A673 (cell line): ENCODE results near the gene TP53BP2.

Source experiments
- EZH2 ChIP-seq: fragments of 200-600 bp; sonication (generic); IDR thresholded peaks from 2 replicates; pipeline ENCODE4 v1.6.1; 2017; ENCODE audit warnings: borderline replicate concordance, low read depth, mild to moderate bottlenecking, mixed read lengths, antibody characterized with exemption, low read length; ENCODE audit not compliant: poor library complexity, severe bottlenecking
- TF ChIP-seq, protein P1 (sequence below): fragments of 300-800, 200-600 bp; sonication (generic); conservative IDR thresholded peaks from 2 replicates; pipeline ENCODE4 v1.5.1; 2017; ENCODE audit warnings: low read depth, mild to moderate bottlenecking, antibody characterized with exemption, low read length, moderate library complexity, mixed read lengths

GRCh38 chr1:223785808-223786207, 59.9 kb downstream of the TP53BP2 start:
- TF ChIP-seq, protein P1, sequence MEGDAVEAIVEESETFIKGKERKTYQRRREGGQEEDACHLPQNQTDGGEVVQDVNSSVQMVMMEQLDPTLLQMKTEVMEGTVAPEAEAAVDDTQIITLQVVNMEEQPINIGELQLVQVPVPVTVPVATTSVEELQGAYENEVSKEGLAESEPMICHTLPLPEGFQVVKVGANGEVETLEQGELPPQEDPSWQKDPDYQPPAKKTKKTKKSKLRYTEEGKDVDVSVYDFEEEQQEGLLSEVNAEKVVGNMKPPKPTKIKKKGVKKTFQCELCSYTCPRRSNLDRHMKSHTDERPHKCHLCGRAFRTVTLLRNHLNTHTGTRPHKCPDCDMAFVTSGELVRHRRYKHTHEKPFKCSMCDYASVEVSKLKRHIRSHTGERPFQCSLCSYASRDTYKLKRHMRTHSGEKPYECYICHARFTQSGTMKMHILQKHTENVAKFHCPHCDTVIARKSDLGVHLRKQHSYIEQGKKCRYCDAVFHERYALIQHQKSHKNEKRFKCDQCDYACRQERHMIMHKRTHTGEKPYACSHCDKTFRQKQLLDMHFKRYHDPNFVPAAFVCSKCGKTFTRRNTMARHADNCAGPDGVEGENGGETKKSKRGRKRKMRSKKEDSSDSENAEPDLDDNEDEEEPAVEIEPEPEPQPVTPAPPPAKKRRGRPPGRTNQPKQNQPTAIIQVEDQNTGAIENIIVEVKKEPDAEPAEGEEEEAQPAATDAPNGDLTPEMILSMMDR = no peak
- TF ChIP-seq EZH2 = no peak
